GM12875 (cell line): Measurements from ENCODE around the gene GAS7.

Experiments
- H3K4me3 ChIP-seq: one replicate; pipeline ENCODE4 v1.5.1; 2011; ENCODE audit warnings: low read depth, low read length, control low read depth
- CTCF ChIP-seq: IDR thresholded peaks from 2 replicates; pipeline ENCODE4 v1.5.1; 2011; ENCODE audit warnings: low read depth, mild to moderate bottlenecking, control low read depth, inconsistent platforms, low read length, moderate library complexity, borderline replicate concordance; ENCODE audit not compliant: insufficient read depth

The GAS7 gene

GRCh38 chr17:10141436-10141835 lies 57.0 kb downstream of the GAS7 start:
- TF ChIP-seq CTCF = no peak
- H3K4me3 ChIP-seq = no peak overlapping the region

GRCh38 chr17:10139577-10139976 lies 58.8 kb downstream of the GAS7 start:
- TF ChIP-seq CTCF = no peak
- H3K4me3 ChIP-seq = no peak overlapping the region

GRCh38 chr17:10136258-10136981 lies 62.0 kb downstream of the GAS7 start:
- H3K4me3 ChIP-seq = no peak overlapping the region
- TF ChIP-seq CTCF = no peak

- no peak overlapping the region for H3K4me3 ChIP-seq
- TF ChIP-seq CTCF = no peak
Observed at GRCh38 chr17:10135539-10136257, 62.7 kb downstream of the GAS7 start.

GRCh38 chr17:10130677-10131076 lies 67.7 kb downstream of the GAS7 start:
- H3K4me3 ChIP-seq = no peak overlapping the region
- TF ChIP-seq CTCF = no peak

GRCh38 chr17:10130263-10130662 lies 68.1 kb downstream of the GAS7 start:
- H3K4me3 ChIP-seq = no peak overlapping the region

More at GRCh38 chr17:10130263-10130662, 68.1 kb downstream of the GAS7 start:
- no peak for TF ChIP-seq CTCF
